SH-SY5Y (cell line): ENCODE data around the gene INPP5A.

Source experiments
- GATA2 ChIP-seq: IDR thresholded peaks from 2 replicates; pipeline ENCODE4 v1.6.1; 2011; ENCODE audit warnings: mild to moderate bottlenecking, low read depth, low read length
- GATA3 ChIP-seq: IDR thresholded peaks from 2 replicates; pipeline ENCODE4 v1.6.1; 2011; ENCODE audit warnings: low read depth, mild to moderate bottlenecking, low read length, moderate library complexity

- no peak for TF ChIP-seq GATA3
- no peak for TF ChIP-seq GATA2
These were observed 262.3 kb downstream of the INPP5A start for GRCh38 chr10:132799865-132800264.
